Right lobe of liver (tissue), 4 donors: ENCODE measurements around the gene ANTXR1.

ENCODE experiments used
- CTCF ChIP-seq, 4 donors: fragments of 200-600 bp in 3 of 4; fragments of 450-650 bp in 1 of 4; IDR thresholded peaks; one replicate each; pipeline versions ENCODE4 v1.5.1 to v1.8.0; 2016 to 2022; ENCODE audit warnings: antibody characterized with exemption in 4 of 4, mild to moderate bottlenecking in 2 of 4
- POLR2A ChIP-seq: fragments of 450-650 bp; IDR thresholded peaks from one replicate; pipeline ENCODE4 v1.6.1; 2017; ENCODE audit warnings: antibody characterized with exemption, mild to moderate bottlenecking
- donor health status: DM: no; HTN: no; CAD: no.
- donor health status: DM: no; HTN: no; CAD: no.
- donor health status: DM: no; HTN: yes; CAD: no.

GRCh38 chr2:69169655-69170389, 156.8 kb downstream of the ANTXR1 start:
- no peak for TF ChIP-seq CTCF (IDR thresholded peaks at IDR 0.05)
- no peak for TF ChIP-seq POLR2A
